ENCODE data around the gene TMEM175.

DNA sequence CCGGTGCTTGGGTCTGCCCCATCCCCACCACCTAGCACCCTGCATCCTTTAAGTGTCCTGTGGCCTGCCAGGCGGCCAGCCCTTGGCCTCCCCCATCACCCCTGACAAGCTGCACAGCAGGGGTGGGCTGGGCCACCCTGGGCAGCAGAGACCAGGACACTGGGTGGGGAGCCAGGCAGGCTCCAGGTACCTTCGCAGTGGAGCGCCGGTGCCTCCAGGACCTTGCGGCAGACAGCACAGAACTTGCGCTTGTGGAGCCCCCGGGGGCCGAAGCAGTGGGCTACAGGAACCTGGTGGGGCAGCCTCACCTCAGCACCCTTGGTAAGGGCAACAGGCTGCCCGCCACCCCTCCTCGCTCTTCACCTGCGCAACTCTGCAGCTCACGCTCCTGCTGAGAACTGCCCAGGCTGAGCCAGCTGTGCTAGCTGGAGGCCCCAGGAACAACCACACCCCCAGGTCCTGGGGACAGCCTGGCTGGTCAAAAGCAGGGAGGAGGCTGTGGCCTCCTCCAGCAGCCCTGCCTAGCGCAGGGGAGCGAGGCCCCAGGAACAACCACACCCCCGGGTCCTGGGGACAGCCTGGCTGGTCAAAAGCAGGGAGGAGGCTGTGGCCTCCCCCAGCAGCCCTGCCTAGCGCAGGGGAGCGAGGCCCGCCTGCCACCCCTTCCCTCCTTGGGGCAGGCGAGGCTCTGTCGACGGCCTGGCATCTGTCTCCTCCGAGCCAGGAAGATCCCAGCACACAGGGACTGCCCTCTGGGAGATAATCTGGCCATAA, 36.5 kb downstream of the TMEM175 start:
- TF ChIP-seq EZH2 (IDR thresholded peaks at IDR 0.05; ENCODE audit: insufficient read depth, poor library complexity, severe bottlenecking) (no peak), EZH2phosphoT487 (IDR thresholded peaks at IDR 0.05; ENCODE audit: insufficient read depth, low read depth) (no peak)

Measured in GM23248 (cell line).